Stimulated activated CD4-positive, alpha-beta T cell treated with anti-CD3 and anti-CD28 coated beads, Interleukin-12 subunit alpha, Interleukin-12 subunit beta, amount 100 ng/mL, for 48 hours (primary cell): ENCODE data around the gene KLHL2.
A peak's percentile ranks its signal among the peaks of the same experiment; 100 is the strongest.
"Not testable (repeated sequence)": the region's sequence is repeated elsewhere in the genome, so short reads cannot be mapped to it uniquely, and the experiment has no call there.

Experiments
- DNase-seq, 3 donors: peaks; one replicate each; pipeline ENCODE4 v3.0.0-alpha.2; 2020; ENCODE audit warnings: low read depth in 2 of 3, low spot score in 1 of 3

The KLHL2 gene

DNA sequence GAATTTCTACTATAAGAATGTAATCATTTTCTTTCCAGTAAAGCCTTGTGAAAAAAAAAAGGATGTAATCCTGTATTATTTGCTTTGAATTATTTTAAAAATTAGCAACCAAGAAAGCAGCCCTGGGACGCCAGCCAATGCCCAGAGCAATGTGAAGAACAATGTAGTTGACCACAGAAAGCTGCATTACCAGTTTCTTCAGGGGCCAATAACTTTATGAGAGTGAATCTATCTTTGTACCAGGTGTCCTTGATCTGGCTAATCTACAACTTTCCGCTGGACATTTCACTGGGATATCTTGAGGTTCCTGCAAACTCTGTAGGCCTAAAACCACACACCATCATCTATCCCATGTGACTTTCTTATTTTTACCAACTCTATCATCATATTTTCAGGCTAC, 7.6 kb upstream of the KLHL2 start:
- DNase-seq: no peak

DNA sequence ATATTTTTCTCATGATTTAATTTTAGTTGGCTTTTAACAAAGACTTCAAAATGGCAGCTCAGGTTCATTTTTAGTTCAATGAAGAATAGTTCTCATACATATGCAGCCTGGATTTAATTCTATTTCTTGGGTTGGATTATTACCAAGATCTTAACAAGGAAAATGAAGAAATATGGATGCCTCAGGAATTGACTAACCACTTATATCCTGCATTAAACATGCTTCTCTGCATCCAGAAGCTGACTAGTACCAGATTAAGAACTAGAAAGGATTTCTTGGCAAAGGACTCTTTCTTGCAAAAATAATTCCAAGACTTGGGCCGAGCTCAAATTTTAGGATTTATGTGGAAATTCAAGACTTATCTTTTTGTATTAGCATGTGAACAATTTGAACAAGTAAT, 5.6 kb upstream of the KLHL2 start:
- DNase-seq: no peak

DNA sequence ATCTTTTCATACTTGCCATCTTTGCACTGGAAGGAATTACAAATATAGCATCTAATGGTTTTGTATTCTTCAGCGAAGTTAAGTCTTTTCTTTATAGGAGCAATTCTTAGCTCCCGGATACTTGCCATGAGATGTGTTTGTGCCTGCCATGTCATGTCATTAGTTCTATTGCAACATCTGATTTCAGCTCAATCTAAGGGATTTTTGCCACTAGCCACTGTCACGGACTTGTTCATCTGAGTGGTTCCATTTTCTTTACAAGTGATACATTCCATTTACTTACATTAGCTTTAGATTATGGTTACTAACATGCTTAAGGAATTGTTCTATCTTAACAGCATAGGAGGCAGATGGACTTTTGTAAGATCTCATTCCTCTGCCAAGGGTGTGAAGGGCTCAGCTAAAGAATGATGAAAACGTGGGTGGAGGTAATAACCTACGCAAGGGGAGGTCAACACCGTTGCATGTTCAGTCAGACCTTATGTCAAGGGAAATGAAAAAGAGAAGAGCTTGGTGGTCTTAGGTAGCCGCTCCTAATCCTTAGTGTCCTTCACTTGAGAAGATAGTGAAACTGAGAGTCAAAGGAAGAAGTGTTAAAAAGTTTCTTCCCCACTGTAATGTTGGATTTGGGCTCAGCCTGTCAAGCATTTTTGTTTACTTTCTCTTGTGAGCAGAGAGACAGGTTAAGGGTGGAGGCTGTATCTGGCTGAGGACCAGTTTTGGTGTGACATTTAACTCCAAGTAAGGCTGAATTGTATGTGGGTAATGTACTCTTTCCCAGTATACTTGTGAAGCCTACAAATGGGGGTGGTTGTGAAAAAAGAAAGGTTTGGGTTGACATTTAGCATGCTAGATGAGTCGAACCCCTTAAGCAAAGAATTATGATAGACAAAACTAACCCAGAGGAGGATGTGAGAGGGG, 3.6 kb upstream of the KLHL2 start:
- no peak for DNase-seq

DNA sequence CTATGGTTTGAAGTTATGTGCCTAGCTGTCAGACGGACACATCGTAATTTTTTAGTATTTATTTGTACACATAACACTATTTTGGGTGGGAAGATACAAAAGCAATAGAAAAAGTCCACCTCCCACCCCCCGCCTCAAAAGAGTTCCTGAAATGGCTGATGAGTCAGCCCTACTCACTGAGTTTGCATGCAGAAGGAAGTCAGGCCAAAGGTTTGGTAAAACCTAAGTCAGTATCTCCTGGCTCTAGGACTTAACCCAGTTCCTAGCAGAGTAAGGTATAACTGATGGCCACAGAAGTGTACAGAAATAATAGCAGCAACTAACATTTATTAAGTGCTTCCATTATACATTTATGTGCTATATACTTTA, 2.9 kb upstream of the KLHL2 start:
- no peak for DNase-seq

DNA sequence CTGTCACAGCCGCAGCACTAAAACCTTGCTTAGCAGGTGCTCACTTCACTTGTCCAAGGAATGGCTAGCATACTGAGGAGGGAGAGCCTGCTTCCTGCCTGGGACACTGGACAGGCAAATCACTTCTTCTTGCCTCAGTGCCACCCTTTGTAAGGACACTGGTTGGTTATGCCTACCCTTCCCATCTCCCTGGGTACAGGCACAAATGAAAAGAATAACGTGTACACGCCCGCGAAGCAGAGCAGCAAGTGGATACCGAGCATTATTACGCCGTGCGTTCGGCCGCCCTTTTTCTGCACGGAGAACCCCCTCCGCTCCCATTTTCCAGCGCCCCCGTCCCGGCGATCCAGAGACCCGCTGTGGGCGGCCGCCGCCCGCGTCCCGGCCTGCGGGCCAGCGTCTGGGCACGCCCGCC, 338 bp upstream of the KLHL2 start:
- peak in 1 of 3 donors; percentile 12 for DNase-seq

DNA sequence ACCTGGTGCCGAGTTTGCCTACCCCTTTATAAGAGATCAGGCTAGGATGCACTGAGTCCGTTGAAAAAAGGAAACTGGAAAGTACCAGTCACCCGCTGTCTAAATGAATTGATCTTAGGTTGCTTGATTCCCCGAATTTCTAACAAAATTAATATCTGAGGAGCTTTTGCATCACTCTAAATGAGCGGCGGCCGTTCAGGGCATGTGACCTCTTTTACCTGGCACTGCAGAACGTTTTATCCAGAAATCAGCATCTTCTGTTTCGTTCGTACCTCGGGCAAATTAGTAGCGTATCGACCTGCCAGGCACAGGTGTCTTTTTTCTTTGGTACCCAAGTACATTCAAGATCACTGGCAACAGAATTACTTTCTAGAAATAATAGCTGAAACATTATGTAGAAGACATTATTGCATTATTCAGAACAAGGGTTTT, 876 bp downstream of the KLHL2 start:
- peak in 1 of 3 donors; percentile 17 for DNase-seq

DNA sequence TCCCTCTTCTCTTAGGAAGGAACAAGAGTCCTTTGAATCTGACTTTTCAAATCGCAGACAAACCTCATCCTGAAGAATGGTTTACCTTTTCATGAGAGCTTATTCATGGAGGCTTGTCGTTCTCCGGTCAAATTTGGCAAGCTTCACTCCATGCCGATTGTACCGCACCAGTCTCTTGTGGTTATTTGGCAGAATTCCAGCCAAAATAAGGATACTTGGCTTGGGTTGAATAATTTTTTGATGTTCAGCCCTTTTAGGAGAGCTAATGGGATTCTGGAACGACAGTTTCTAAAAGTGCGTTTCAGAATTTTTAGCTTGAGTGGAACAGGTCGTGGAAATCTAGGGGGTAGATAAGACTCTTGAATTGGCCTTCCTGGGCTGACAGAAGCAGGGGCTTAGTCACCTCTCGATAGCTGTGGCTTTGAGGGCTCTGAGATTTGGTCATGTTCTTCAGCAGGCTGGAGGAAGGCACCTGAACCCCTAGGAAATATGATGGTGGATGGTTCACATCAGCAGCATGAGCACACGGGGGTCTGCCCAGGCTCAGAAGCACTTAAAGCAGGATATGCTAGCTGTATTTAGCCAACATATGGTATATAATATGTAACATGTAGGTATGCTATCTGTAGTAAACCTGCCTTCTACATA, 1.5 kb downstream of the KLHL2 start:
- DNase-seq: no peak

DNA sequence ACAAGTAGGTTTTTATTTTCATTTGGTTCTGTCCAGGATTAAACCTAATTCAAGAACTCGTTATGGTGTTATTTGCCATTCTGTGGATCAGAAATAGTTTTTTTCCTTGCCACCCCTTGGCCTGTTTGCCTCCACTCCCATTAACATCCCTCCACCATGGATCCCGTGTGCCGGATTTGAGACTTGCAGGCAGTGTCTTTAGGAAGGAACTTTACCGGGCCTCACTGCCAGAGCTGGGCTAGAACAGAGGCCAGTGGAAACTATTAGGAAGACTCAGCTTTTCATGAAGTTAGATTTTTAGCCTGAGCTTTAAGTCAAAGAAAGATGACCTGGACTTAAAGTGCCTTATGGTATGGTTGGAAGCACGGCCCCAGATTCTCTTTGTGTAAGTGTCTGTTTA, 2.4 kb downstream of the KLHL2 start:
- no peak for DNase-seq

DNA sequence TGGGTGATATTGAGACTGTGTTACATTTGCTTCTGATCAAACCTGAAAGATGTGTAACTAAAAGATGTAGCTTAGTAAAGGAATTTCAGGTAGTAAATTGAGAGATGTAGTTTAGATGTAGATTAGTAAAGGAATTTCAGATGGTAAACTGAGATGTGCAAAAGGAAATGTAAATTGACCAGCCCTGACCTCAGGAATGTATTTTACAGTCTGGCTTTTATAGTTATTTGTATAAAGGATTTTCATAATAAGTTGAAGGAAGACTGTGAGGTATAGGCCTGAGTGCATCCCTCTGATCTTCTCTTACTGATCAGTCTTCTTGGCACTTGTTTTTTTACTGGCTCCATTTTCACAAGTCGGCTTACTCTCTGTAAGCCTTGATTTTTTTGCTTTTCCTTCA, 3.2 kb downstream of the KLHL2 start:
- no peak for DNase-seq

DNA sequence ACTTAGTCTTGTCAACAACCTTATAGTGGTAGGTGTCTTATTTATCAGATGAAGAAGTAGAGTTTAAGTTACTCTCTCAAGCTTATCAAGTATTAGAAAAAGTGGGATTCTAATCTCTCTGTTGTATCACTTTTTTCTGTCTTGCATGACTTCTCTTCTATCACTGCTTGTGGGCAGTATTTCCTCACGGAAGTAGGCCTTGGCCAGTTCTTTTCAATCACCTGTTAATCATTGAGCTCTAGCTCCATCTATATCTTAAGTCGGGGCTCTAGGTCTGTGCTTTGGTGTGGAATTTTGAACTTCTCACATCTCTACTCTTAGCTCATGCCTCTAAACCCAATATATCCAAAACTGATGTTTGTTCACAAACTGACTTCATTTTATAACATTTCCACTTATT, 5.3 kb downstream of the KLHL2 start:
- not testable (repeated sequence) for DNase-seq

DNA sequence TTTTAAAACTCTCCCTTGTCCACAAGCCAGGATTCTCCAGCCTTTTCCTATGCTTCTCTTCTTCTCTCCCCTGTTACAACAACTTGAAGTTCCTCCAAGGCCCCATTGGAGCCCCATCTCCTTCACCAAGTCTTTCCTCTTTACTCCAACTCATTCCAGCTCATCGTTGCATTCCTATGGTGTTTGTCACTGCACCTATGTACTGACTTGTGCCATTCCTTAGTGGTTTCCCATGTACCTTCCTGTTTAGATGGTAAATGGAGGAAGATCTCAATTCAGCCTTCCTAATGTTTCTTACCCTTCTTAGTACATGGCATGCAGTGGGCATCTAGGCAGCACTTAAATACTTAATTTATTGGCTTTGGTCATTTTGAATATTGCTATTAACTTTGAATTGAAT, 6.0 kb downstream of the KLHL2 start:
- DNase-seq: not testable (repeated sequence)

DNA sequence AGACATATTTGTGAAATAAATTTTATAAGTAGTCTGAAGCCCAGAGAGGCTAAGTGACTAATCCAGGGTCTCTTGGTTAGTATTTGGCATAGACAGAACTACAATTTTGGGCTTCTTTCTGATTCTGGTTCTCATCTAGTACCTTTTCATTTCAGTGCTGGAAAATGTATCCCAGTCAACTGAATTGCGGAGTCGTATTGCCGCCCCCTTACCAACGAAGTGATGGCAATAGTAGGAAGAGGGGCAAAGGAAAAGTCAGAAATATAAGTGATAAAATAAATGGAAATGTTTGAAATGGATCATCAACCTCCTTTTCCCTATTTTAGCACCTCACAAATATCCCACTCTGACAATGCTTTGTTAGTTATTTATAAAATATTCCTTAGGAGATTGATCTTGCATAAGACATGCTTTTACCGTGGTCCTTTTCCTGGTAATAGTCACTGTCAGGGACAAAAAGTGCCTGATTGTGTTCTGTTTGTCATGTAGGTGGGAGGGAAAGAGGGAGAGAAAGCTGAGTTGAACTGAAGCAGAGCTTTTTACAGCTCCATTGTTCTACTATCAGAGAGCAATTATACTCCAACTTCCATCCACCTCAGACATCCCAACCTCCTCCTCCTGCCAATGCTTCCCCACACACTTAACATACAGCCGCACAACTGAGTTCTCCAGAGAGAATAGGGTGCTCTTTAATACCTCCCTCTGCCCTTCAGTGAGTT, 6.8 kb downstream of the KLHL2 start:
- DNase-seq: not testable (repeated sequence)

DNA sequence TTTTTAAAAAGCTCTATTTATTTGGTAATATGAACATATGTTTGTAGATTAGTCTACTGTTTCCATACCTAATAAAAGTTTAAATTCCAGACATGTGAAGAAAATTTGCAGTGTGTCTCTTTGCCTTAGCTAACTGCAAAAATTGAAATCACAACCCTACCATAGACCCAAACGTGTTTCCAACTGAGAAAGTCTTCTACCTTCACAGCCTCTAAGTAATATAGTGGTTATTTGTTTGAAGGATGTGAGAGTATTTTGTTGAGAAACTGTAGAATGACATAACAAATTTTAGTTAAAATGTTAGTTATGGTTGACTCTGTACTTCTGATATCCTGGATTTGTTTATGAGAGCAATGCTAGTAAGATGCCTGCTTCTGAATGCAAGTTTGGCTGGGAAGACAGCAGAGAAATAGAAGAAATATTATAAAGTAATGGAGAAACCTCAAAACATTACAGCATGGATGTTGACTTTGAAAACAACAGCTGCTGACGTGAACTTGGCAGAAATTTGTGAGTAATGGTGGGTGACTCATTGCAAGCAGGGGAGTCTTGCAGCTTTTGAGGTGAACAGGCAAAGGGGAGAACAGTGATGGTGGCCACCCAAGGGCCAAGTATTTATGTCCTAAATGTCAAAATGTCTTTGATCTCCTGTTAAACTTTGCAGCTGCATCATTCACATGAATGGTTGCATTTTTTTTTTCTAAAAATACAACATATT, 7.8 kb downstream of the KLHL2 start:
- DNase-seq: peak in 2 of 3 donors; percentile 23 to 24

DNA sequence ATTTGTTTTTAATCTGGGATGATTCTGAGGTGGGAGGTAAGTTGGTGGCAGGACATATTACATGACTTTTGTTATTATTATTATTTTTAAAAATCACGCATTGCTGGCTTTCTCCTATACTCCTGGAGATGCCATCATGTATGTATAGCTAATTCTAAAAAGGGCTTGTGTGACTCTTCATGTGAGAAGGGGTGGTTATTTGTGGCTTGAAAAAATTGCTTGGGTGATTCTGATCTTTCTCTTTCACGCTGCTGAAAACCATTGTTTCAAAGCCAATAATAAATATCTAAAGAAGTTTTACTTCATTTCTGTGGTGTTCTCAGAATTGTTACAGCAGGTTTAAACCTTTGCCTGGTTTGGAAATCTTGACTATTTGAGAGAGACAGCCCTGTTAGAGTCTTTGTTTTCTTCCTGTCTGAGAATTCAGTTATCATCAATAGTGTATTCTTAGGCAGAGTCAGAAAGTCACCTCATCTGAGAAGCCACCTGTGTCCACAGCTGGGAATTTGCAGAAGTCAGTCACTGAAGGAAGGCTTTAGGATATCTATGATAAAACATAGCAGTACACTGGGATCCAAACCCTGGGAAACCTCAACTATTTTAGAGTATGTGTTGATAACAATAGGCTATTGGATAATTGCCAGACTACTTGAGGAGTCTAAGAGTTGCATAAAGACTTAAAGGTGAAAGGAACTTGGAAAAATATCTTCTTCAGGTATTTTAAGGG, 8.6 kb downstream of the KLHL2 start:
- not testable (repeated sequence) for DNase-seq

DNA sequence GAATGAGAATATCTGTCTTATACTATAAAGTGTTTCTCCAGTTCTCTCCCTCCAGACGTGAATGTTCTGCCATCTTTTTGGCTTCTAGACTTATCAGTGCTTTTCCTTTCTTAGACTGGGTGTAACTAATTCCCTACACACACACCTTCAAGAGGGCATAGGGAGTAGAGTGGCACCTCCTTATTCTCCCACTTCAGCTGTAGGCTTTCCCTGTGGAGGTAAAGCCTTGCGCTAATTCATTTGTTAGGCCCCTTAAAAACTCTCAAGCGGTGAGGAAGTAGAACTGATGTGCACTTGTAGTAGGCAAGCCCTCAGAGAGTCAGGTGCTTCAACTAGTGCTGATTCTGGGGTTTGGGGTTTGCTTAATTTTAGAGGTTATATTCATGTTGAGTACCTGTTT, 10.0 kb downstream of the KLHL2 start:
- DNase-seq: no peak

DNA sequence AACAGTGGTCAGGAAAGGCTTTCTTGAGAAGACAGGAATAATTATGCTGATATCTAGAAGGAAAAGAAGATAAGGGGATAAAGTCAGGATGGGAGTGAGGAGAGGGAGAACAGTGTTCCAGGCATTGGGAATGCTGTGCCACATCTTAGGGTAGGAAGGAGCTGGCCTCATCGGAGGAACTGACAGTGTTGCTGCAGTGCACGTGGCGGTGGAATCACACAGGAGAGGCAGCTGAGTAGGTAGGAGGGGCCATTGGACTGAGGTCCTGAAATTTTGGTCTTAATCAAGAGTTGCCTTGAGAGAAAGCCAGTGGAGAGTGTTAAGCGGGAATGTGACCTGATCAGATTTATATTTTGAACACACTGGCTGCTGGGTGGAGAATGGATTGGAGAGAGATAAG, 13.9 kb downstream of the KLHL2 start:
- not testable (repeated sequence) for DNase-seq

DNA sequence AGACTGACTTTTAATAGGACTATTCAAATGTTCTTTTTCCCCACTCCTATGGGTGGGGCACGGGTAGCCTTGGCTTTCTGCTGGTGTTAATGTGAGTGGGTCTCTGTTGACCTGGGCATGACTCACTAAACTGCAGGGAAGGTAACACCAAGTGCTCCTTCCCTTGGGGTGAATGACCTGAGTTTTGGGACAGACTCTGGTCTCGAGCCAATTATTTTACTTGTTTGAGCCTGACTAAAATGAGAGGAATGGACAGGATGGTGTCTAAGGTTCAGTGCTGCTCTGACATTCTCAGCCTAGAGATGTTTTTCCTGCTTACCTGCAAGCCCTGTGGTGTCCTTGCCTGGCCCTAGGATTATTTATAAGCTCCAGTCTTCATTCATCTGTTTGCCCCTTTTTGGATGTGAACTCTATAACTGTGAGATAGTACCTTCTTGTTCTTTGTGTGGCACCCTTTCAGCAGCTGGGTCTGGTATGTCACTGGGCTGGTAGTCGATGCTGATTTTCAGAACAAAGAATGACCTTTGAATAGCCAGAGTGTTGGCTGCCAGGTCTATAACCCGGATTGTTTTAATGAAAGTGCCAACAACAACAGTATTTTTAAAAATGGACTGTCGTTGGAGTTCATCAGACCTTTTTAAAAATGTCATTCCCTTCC, 14.8 kb downstream of the KLHL2 start:
- DNase-seq: not testable (repeated sequence)

DNA sequence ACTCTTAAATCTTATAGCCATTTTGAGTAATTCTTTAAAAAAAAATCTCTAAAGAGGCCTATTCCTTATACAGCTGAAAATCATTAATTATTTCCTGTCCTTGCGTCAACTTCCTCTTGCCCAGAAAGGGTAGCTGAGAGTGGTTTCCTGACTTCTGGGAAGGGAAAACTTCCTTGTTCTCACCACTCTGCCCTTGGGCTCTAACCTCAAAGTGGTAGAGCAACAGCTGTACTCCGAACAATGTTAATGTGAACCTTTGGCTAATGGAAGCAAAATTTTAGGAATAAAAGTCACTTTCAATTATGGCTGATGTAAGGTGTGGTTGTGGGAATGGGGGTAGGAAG, 15.3 kb downstream of the KLHL2 start:
- DNase-seq: no peak

DNA sequence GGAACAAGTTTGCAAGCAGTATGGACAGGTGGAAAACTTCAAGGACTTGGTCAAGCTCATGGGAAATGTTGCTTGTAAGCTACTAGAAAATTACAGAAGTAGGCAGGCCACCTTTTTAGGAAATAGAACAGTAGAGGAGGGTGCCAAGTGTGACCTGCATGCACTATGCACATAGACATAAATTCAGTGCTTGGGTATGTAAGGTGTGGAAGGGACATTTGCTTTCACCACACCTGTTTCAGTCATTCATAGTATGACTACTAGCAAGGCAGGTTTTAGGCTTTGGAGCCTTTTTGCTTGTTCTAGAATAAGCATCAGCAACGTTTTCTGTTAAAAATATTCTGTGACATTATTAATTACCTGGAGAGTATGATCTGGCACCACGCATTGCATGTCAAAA, 20.0 kb downstream of the KLHL2 start:
- DNase-seq: not testable (repeated sequence)
